Prostate gland (tissue), 2 donors: ENCODE measurements around the gene LITAF. TPM values are rescaled to one million over a fixed set of nuclear protein-coding genes. Genes with fewer than 3 reads are reported as not detected.

Experiments
- DNase-seq: peaks from one replicate; pipeline ENCODE4 v3.0.0-alpha.2; 2019; ENCODE audit warnings: low spot score
- H3K27ac ChIP-seq, 2 donors: fragments of 200-600 bp; sonication (generic); 2 replicates each; pipeline ENCODE4 v1.5.1; 2017 to 2019
- H3K27me3 ChIP-seq: fragments of 200-600 bp; sonication (generic); replicated peaks from 2 replicates; pipeline ENCODE4 v1.5.1; 2019; ENCODE audit not compliant: insufficient read depth
- H3K36me3 ChIP-seq, 2 donors: fragments of 200-600 bp; sonication (generic); 1 replicate in 1 of 2; 2 replicates in 1 of 2; pipeline versions ENCODE4 v1.5.1 to v1.8.1; 2017 to 2019
- H3K4me1 ChIP-seq: fragments of 200-600 bp; sonication (generic); replicated peaks from 2 replicates; pipeline ENCODE4 v1.5.1; 2019
- H3K4me3 ChIP-seq, 2 donors: fragments of 200-600 bp; sonication (generic); 2 replicates each; pipeline ENCODE4 v1.5.1; 2017 to 2019
- H3K9me3 ChIP-seq: fragments of 200-600 bp; sonication (generic); 2 replicates; pipeline ENCODE4 v1.5.1; 2017
- CTCF ChIP-seq, 4 experiments: fragments of 200-600 bp in 2 of 4; fragments of 450-650 bp in 2 of 4; sonication (generic) in 2 of 4; IDR thresholded peaks; 1 replicate in 3 of 4; 2 replicates in 1 of 4; pipeline ENCODE4 v1.5.1; 2016 to 2019; ENCODE audit warnings: antibody characterized with exemption in 4 of 4, mild to moderate bottlenecking in 2 of 4, moderate library complexity in 2 of 4
- POLR2A ChIP-seq: fragments of 450-650 bp; IDR thresholded peaks from one replicate; pipeline ENCODE4 v1.6.1; 2016; ENCODE audit warnings: antibody characterized with exemption, mild to moderate bottlenecking
- POLR2AphosphoS5 ChIP-seq: sonication (generic); formaldehyde crosslinking; IDR thresholded peaks from one replicate; pipeline ENCODE4 v1.6.1; 2017; ENCODE audit warnings: antibody characterized with exemption
- WGBS: methylation state at CpG from one replicate; pipeline ENCODE4 v1.1.5; 2018; 5-methylcytosine and 5-hydroxymethylcytosine counted together
- intact Hi-C: fragments of 100-400 bp; cut with DNase I; formaldehyde crosslinking; loops from one replicate; pipeline ENCODE4 v1.14.2; 2022
- total RNA-seq, 2 donors: library from RNA; depleted of rRNA; stranded (reverse); fragments of >200 nt; gene quantifications; one replicate each; pipeline ENCODE4 v1.1.0, GENCODE V29; 2016

The LITAF gene
- total RNA-seq, 2 donors from 2014 or later = 92.5 to 137 TPM

GRCh38 chr16:11630046-11630767 lies 43.5 kb upstream of the LITAF start:
- intact Hi-C loops = no loop called here

GRCh38 chr16:11629071-11630030 lies 42.6 kb upstream of the LITAF start:
- Histone ChIP-seq H3K4me3 (no peak overlapping the region), H3K36me3 (no peaks in the 10 kb centered on the region), H3K27ac (peak overlapping the region; percentile 43 to 54), H3K27me3 (no peaks in the 10 kb centered on the region), H3K9me3 (no peaks in the 10 kb centered on the region), H3K4me1 (no peaks in the 10 kb centered on the region)
- no peak for DNase-seq
- TF ChIP-seq POLR2AphosphoS5 (no peak), CTCF (IDR thresholded peaks at IDR 0.05) (no peak), POLR2A (no peak)
- intact Hi-C loops = no loop called here
- 73% methylated on average over 23 of the region's 23 CpGs for WGBS

More at GRCh38 chr16:11630046-11630767, 43.5 kb upstream of the LITAF start:
- no peaks in the 10 kb centered on the region for H3K9me3 ChIP-seq
- peak overlapping the region in 1 of 2 donors; percentile 54 for H3K27ac ChIP-seq
- WGBS = 84% methylated on average over 12 of the region's 12 CpGs
- no peak for DNase-seq
- H3K36me3 ChIP-seq = no peaks in the 10 kb centered on the region
- TF ChIP-seq POLR2AphosphoS5 = no peak
- TF ChIP-seq POLR2A = no peak
- no peak for TF ChIP-seq CTCF (IDR thresholded peaks at IDR 0.05)
- no peak overlapping the region for H3K4me3 ChIP-seq
- H3K4me1 ChIP-seq = no peaks in the 10 kb centered on the region
- no peaks in the 10 kb centered on the region for H3K27me3 ChIP-seq

- 48% methylated on average over 15 of the region's 15 CpGs for WGBS
- intact Hi-C loops = no loop called here
- Histone ChIP-seq H3K9me3 (no peaks in the 10 kb centered on the region), H3K27ac (peak overlapping the region; percentile 54 to 59), H3K36me3 (no peaks in the 10 kb centered on the region), H3K4me1 (no peaks in the 10 kb centered on the region), H3K4me3 (no peak overlapping the region), H3K27me3 (no peaks in the 10 kb centered on the region)
- peak; percentile 72 for DNase-seq
- TF ChIP-seq CTCF (IDR thresholded peaks at IDR 0.05) = no peak
- no peak for TF ChIP-seq POLR2A
- peak; percentile 55 for TF ChIP-seq POLR2AphosphoS5
Measured at GRCh38 chr16:11627822-11628457, 41.2 kb upstream of the LITAF start.

DNA sequence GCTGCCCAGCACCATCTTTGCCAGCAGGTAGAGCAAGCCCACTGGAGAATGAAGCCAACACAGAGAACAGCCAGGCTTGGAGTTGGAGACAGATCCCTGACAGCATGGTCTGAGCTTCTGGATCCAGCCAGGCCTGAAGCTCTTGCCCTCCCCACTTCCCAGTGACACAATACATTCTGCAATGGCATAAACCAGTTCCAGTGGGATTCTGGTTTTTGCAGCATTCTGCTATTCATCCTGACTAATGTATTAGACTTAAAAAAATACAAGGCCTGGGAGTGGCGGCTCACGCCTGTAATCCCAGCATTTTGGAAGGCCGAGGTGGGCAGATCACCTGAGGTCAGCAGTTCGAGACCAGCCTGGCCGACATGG lies 40.6 kb upstream of the LITAF start:
- no peak for DNase-seq
- TF ChIP-seq POLR2AphosphoS5 (no peak), POLR2A (no peak), CTCF (IDR thresholded peaks at IDR 0.05) (no peak)
- intact Hi-C loops = no loop called here
- H3K36me3 ChIP-seq = no peaks in the 10 kb centered on the region
- H3K4me3 ChIP-seq = no peak overlapping the region
- no peaks in the 10 kb centered on the region for H3K4me1 ChIP-seq
- WGBS = 94% methylated on average over 5 of the region's 5 CpGs
- no peaks in the 10 kb centered on the region for H3K27me3 ChIP-seq
- H3K27ac ChIP-seq = peak overlapping the region; percentile 23 to 59
- no peaks in the 10 kb centered on the region for H3K9me3 ChIP-seq
